GM12892 (cell line): ENCODE measurements around the gene CDCA5.

Experiments used
- POLR2A ChIP-seq: IDR thresholded peaks from 2 replicates; pipeline ENCODE4 v1.6.1; 2011; ENCODE audit warnings: low read depth, low read length, control low read depth
- POLR2AphosphoS5 ChIP-seq: IDR thresholded peaks from 2 replicates; pipeline ENCODE4 v1.6.1; 2011; ENCODE audit warnings: low read depth, low read length, control low read depth
- TAF1 ChIP-seq: IDR thresholded peaks from 2 replicates; pipeline ENCODE4 v1.6.1; 2011; ENCODE audit warnings: low read depth, mild to moderate bottlenecking, control low read depth, low read length, borderline replicate concordance

- TF ChIP-seq POLR2A, result no peak
- TF ChIP-seq POLR2AphosphoS5, result no peak
- no peak for TF ChIP-seq TAF1
Measured at GRCh38 chr11:65129649-65130441, 46.0 kb upstream of the CDCA5 start.
